ENCODE results near the gene TMEM236.

TMEM236 gene

DNA sequence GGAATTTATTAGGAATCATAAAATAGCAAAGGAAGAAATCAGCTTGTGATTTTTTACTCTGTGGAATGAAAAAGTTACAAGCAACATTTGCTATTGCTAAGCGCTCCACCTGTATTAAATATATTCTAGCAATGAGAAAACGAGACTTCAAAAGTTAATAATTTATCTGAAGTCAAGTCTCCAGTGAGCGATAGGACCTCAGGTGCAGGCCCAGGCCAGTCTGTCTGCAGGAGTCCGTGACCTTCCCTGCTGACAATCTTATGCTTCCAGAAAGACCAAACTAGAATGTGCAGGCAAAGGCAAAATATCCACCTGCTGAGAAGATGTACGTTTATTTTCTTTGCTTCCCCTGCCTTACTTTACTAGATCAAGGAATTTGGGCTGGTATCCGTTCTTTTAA lies 79.9 kb downstream of the TMEM236 start:
- TF ChIP-seq EGR1 (IDR thresholded peaks at IDR 0.05) (no peak), EP300 (IDR thresholded peaks at IDR 0.05; ENCODE audit: borderline replicate concordance) (no peak), NFIC (IDR thresholded peaks at IDR 0.05) (no peak), FOXM1 (IDR thresholded peaks at IDR 0.05; ENCODE audit: borderline replicate concordance, low read depth) (no peak), TEAD4 (IDR thresholded peaks at IDR 0.05) (no peak), CEBPB (IDR thresholded peaks at IDR 0.05) (no peak), TCF12 (IDR thresholded peaks at IDR 0.05; ENCODE audit: low read depth) (no peak), YY1 (IDR thresholded peaks at IDR 0.05; ENCODE audit: low read depth) (no peak), RAD21 (IDR thresholded peaks at IDR 0.05; ENCODE audit: low read depth) (no peak), ZBTB7A (IDR thresholded peaks at IDR 0.05; ENCODE audit: low read depth) (no peak), TAF1 (IDR thresholded peaks at IDR 0.05; ENCODE audit: low read depth) (no peak), CREB1 (IDR thresholded peaks at IDR 0.05; ENCODE audit: low read depth) (no peak)
- TF ChIP-seq, protein P1, sequence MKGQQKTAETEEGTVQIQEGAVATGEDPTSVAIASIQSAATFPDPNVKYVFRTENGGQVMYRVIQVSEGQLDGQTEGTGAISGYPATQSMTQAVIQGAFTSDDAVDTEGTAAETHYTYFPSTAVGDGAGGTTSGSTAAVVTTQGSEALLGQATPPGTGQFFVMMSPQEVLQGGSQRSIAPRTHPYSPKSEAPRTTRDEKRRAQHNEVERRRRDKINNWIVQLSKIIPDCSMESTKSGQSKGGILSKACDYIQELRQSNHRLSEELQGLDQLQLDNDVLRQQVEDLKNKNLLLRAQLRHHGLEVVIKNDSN (IDR thresholded peaks at IDR 0.05), result no peak
- TF ChIP-seq, protein P2, sequence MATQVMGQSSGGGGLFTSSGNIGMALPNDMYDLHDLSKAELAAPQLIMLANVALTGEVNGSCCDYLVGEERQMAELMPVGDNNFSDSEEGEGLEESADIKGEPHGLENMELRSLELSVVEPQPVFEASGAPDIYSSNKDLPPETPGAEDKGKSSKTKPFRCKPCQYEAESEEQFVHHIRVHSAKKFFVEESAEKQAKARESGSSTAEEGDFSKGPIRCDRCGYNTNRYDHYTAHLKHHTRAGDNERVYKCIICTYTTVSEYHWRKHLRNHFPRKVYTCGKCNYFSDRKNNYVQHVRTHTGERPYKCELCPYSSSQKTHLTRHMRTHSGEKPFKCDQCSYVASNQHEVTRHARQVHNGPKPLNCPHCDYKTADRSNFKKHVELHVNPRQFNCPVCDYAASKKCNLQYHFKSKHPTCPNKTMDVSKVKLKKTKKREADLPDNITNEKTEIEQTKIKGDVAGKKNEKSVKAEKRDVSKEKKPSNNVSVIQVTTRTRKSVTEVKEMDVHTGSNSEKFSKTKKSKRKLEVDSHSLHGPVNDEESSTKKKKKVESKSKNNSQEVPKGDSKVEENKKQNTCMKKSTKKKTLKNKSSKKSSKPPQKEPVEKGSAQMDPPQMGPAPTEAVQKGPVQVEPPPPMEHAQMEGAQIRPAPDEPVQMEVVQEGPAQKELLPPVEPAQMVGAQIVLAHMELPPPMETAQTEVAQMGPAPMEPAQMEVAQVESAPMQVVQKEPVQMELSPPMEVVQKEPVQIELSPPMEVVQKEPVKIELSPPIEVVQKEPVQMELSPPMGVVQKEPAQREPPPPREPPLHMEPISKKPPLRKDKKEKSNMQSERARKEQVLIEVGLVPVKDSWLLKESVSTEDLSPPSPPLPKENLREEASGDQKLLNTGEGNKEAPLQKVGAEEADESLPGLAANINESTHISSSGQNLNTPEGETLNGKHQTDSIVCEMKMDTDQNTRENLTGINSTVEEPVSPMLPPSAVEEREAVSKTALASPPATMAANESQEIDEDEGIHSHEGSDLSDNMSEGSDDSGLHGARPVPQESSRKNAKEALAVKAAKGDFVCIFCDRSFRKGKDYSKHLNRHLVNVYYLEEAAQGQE (IDR thresholded peaks at IDR 0.05; ENCODE audit: low read depth), result no peak
- TF ChIP-seq, protein P3, sequence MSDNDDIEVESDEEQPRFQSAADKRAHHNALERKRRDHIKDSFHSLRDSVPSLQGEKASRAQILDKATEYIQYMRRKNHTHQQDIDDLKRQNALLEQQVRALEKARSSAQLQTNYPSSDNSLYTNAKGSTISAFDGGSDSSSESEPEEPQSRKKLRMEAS (IDR thresholded peaks at IDR 0.05), result no peak

DNA sequence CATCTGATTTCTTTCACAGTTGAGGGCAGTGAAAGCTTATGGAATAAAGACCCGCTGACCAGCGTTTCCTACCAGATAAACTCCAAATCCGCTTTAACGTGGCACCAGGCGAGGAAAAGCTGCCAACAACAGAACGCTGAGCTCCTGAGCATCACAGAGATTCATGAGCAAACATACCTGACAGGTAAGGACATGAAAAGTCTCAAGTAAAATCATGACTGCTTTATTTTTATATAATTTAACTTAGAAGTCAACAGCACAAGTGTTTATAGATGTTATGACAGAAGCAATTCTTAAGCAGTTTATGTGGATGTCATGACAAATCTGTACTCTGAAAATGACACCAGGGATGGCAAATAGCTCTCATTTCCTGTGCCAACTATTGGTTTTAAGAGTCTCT lies 81.7 kb downstream of the TMEM236 start:
- TF ChIP-seq, protein P1 (IDR thresholded peaks at IDR 0.05), result no peak
- TF ChIP-seq CEBPB (IDR thresholded peaks at IDR 0.05) (no peak), RAD21 (IDR thresholded peaks at IDR 0.05; ENCODE audit: low read depth) (no peak), TAF1 (IDR thresholded peaks at IDR 0.05; ENCODE audit: low read depth) (no peak), EGR1 (IDR thresholded peaks at IDR 0.05) (no peak), YY1 (IDR thresholded peaks at IDR 0.05; ENCODE audit: low read depth) (no peak), TEAD4 (IDR thresholded peaks at IDR 0.05) (no peak), TCF12 (IDR thresholded peaks at IDR 0.05; ENCODE audit: low read depth) (no peak), EP300 (IDR thresholded peaks at IDR 0.05; ENCODE audit: borderline replicate concordance) (no peak), FOXM1 (IDR thresholded peaks at IDR 0.05; ENCODE audit: borderline replicate concordance, low read depth) (no peak)

DNA sequence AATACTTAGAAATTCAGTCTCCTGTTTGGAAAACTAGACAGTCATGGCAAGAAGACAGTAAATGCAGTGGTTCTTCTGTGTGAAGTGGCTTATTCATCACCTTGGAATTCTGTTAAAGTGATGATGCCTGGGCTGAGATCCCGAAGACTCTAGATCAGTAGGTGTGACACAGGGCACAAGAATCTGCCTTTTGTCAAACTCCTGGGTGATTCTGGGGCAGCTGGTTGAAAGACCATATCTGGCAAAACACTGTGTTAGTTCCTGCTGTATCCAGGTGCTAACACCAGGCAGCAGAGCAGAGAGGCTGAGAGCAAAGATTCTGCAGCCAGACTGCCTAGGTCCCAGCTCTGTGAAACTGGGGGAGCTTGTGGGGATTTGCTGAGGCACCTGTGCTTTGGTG lies 83.7 kb downstream of the TMEM236 start:
- no peak for TF ChIP-seq TAF1 (IDR thresholded peaks at IDR 0.05; ENCODE audit: low read depth)
- no peak for TF ChIP-seq TCF12 (IDR thresholded peaks at IDR 0.05; ENCODE audit: low read depth)
- TF ChIP-seq, protein P3 (IDR thresholded peaks at IDR 0.05), result no peak
- TF ChIP-seq ZBTB7A (IDR thresholded peaks at IDR 0.05; ENCODE audit: low read depth), result no peak
- TF ChIP-seq, protein P1 (IDR thresholded peaks at IDR 0.05), result no peak
- no peak for TF ChIP-seq RAD21 (IDR thresholded peaks at IDR 0.05; ENCODE audit: low read depth)
- no peak for TF ChIP-seq NFIC (IDR thresholded peaks at IDR 0.05)
- TF ChIP-seq CREB1 (IDR thresholded peaks at IDR 0.05; ENCODE audit: low read depth), result no peak
- TF ChIP-seq, protein P2 (IDR thresholded peaks at IDR 0.05; ENCODE audit: low read depth), result no peak
- no peak for TF ChIP-seq TEAD4 (IDR thresholded peaks at IDR 0.05)
- TF ChIP-seq EGR1 (IDR thresholded peaks at IDR 0.05), result no peak
- TF ChIP-seq EP300 (IDR thresholded peaks at IDR 0.05; ENCODE audit: borderline replicate concordance), result no peak

DNA sequence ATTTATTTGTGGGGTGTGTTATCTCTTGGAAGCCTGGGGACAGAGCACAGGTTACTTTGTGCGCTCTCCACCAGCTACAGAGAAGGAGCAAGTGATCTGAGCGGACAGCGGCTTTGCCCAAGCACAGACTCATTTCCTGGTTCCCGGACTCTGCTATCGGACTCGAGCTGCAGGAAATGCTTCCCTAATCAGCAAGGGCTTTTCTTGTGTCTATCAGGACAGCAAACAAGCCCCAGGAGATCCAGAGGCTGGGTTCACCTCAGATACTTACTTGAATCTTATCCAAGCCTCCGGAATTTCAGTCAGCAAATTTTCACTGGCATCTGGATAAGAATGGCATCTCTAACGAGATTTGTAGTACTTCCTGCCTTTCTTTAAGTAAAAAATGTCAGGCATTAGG lies 84.9 kb downstream of the TMEM236 start:
- TF ChIP-seq TCF12 (IDR thresholded peaks at IDR 0.05; ENCODE audit: low read depth) (no peak), TAF1 (IDR thresholded peaks at IDR 0.05; ENCODE audit: low read depth) (no peak), FOXM1 (IDR thresholded peaks at IDR 0.05; ENCODE audit: borderline replicate concordance, low read depth) (no peak), EP300 (IDR thresholded peaks at IDR 0.05; ENCODE audit: borderline replicate concordance) (no peak), RAD21 (IDR thresholded peaks at IDR 0.05; ENCODE audit: low read depth) (no peak), CREB1 (IDR thresholded peaks at IDR 0.05; ENCODE audit: low read depth) (no peak)
- TF ChIP-seq, protein P2 (IDR thresholded peaks at IDR 0.05; ENCODE audit: low read depth), result no peak

Data from Ishikawa (cell line).